HG03521 (cell line): ENCODE data around the gene IFNA17.
"Not testable (repeated sequence)": the region's sequence is repeated elsewhere in the genome, so short reads cannot be mapped to it uniquely, and the experiment has no call there.

ENCODE experiments used
- ATAC-seq: cut with Tn5 transposase; IDR thresholded peaks from one replicate; pipeline ENCODE4 v1.9.1; 2021; ENCODE audit warnings: mild to moderate bottlenecking, moderate library complexity; ENCODE audit not compliant: unreplicated experiment

The IFNA17 gene

GRCh38 chr9:21228122-21228521 lies at the start of gene IFNA17:
IFNA17 (minus strand) TSS chr9:21228222; CDS start chr9:21228173, 49 bp downstream.
- ATAC-seq, result no peak

- ATAC-seq, result no peak
Observed at GRCh38 chr9:21268347-21268657, 40.3 kb upstream of the IFNA17 start.

GRCh38 chr9:21267485-21268346 lies 39.7 kb upstream of the IFNA17 start:
- ATAC-seq, result no peak

GRCh38 chr9:21266733-21267484 lies 38.9 kb upstream of the IFNA17 start:
- no peak for ATAC-seq

- no peak for ATAC-seq
Observed at GRCh38 chr9:21265421-21266189, 37.6 kb upstream of the IFNA17 start.

- no peak for ATAC-seq
Observed at GRCh38 chr9:21255538-21256212, 27.7 kb upstream of the IFNA17 start.

GRCh38 chr9:21252721-21253547 lies 24.9 kb upstream of the IFNA17 start:
- peak; percentile 65 for ATAC-seq

- ATAC-seq, result no peak
Observed at GRCh38 chr9:21251638-21252037, 23.6 kb upstream of the IFNA17 start.

- no peak for ATAC-seq
Observed at GRCh38 chr9:21251190-21251589, 23.2 kb upstream of the IFNA17 start.

- ATAC-seq, result no peak
Observed at GRCh38 chr9:21244836-21245235, 16.8 kb upstream of the IFNA17 start.

GRCh38 chr9:21239911-21240310 lies 11.9 kb upstream of the IFNA17 start, which contains the start of gene IFNA14:
IFNA14 (minus strand) TSS chr9:21240005; CDS start chr9:21239935, 70 bp downstream.
- no peak for ATAC-seq

GRCh38 chr9:21236360-21236714 lies 8.3 kb upstream of the IFNA17 start:
- ATAC-seq, result not testable (repeated sequence)

GRCh38 chr9:21235468-21236359 lies 7.7 kb upstream of the IFNA17 start:
- ATAC-seq, result peak; percentile 86

- ATAC-seq, result no peak
Observed at GRCh38 chr9:21234153-21234687, 6.2 kb upstream of the IFNA17 start.

- no peak for ATAC-seq
Observed at GRCh38 chr9:21233258-21233657, 5.2 kb upstream of the IFNA17 start.

- ATAC-seq, result not testable (repeated sequence)
Observed at GRCh38 chr9:21217211-21217610, 10.8 kb downstream of the IFNA17 start, which contains the start of gene IFNA16. IFNA16 (minus strand) TSS chr9:21217311; CDS start chr9:21217305, 6 bp downstream.

- ATAC-seq, result peak; percentile 55
Observed at GRCh38 chr9:21213411-21214326, 14.4 kb downstream of the IFNA17 start.
